Immature natural killer cell (primary cell): Measurements from ENCODE around the gene RPGRIP1. TPM values are rescaled to one million over a fixed set of nuclear protein-coding genes. Genes with fewer than 3 reads are reported as not detected.
"Not testable (repeated sequence)": the region's sequence is repeated elsewhere in the genome, so short reads cannot be mapped to it uniquely, and the experiment has no call there.

Experiments
- DNase-seq, 3 donors: peaks; one replicate each; pipeline ENCODE4 v3.0.0; 2022; ENCODE audit warnings: mixed read lengths in 1 of 3
- H3K27ac Mint-ChIP-seq, 6 donors: one replicate each; pipeline ENCODE4 v1.8.0; 2020; ENCODE audit warnings: mixed read lengths in 6 of 6, mild to moderate bottlenecking in 5 of 6, inconsistent platforms in 4 of 6, moderate library complexity in 3 of 6
- H3K27me3 Mint-ChIP-seq, 3 donors: one replicate each; pipeline ENCODE4 v1.8.0; 2020 to 2021; ENCODE audit warnings: low read depth in 3 of 3, mild to moderate bottlenecking in 3 of 3, mixed read lengths in 3 of 3, moderate library complexity in 3 of 3, inconsistent platforms in 1 of 3
- H3K36me3 Mint-ChIP-seq, 3 donors: one replicate each; pipeline ENCODE4 v1.8.0; 2020; ENCODE audit warnings: mixed read lengths in 3 of 3, inconsistent platforms in 2 of 3, mild to moderate bottlenecking in 2 of 3
- H3K4me1 Mint-ChIP-seq, 2 donors: one replicate each; pipeline ENCODE4 v1.8.0; 2020; ENCODE audit warnings: inconsistent platforms in 2 of 2, mild to moderate bottlenecking in 2 of 2, mixed read lengths in 2 of 2, moderate library complexity in 1 of 2
- H3K4me3 Mint-ChIP-seq, 5 donors: one replicate each; pipeline ENCODE4 v1.8.0; 2020; ENCODE audit warnings: mild to moderate bottlenecking in 5 of 5, mixed read lengths in 5 of 5, inconsistent platforms in 3 of 5, moderate library complexity in 3 of 5
- H3K9me3 Mint-ChIP-seq, 6 donors: one replicate each; pipeline ENCODE4 v1.8.0; 2020; ENCODE audit warnings: mild to moderate bottlenecking in 6 of 6, mixed read lengths in 6 of 6, inconsistent platforms in 4 of 6, moderate library complexity in 3 of 6
- polyA plus RNA-seq, 3 donors: library from polyadenylated mRNA; unstranded; fragments of 300-500 nt; fragmentation: Illumina TruSeq; gene quantifications; one replicate each; pipeline ENCODE4 v1.2.3, GENCODE V29; 2021

The RPGRIP1 gene
- polyA plus RNA-seq, 3 donors from 2014 or later = 0.15 to 1.9 TPM; not detected in 1

- H3K27ac Mint-ChIP-seq = peak overlapping the region in 5 of 6 donors; percentile 19 to 78 (median 51)
- peaks cover 6 to 36% (median 9%) of the 10 kb centered on the region in 3 donors for H3K36me3 Mint-ChIP-seq
- no peak overlapping the region for H3K4me3 Mint-ChIP-seq
- peaks cover 70 to 93% of the 10 kb centered on the region in 2 donors for H3K4me1 Mint-ChIP-seq
- peaks cover 0 to 7% (median 7%) of the 10 kb centered on the region in 3 donors for H3K27me3 Mint-ChIP-seq
- DNase-seq = no peak
- H3K9me3 Mint-ChIP-seq = no peaks in the 10 kb centered on the region
Observed at GRCh38 chr14:21251215-21251614, 28.7 kb upstream of the RPGRIP1 start.

- Mint-ChIP-seq H3K4me3 (peak overlapping the region in 2 of 5 donors; percentile 5 to 11), H3K36me3 (peaks cover 6 to 35% (median 12%) of the 10 kb centered on the region in 3 donors), H3K27ac (peak overlapping the region; percentile 5 to 78 (median 50)), H3K9me3 (no peaks in the 10 kb centered on the region), H3K27me3 (peaks cover 0 to 12% (median 11%) of the 10 kb centered on the region in 3 donors), H3K4me1 (peaks cover 71 to 93% of the 10 kb centered on the region in 2 donors)
- DNase-seq = no peak
Observed at GRCh38 chr14:21252149-21252548, 27.7 kb upstream of the RPGRIP1 start.

- Mint-ChIP-seq H3K4me3 (peak overlapping the region; percentile 8 to 82 (median 46)), H3K9me3 (no peaks in the 10 kb centered on the region), H3K36me3 (peaks cover 3 to 39% (median 15%) of the 10 kb centered on the region in 3 donors), H3K27me3 (peaks cover 4 to 24% (median 20%) of the 10 kb centered on the region in 3 donors), H3K27ac (peak overlapping the region; percentile 51 to 87 (median 71)), H3K4me1 (peaks cover 80 to 89% of the 10 kb centered on the region in 2 donors)
- DNase-seq = no peak
Observed at GRCh38 chr14:21255385-21256101, 24.3 kb upstream of the RPGRIP1 start.

- Mint-ChIP-seq H3K27me3 (peaks cover 4 to 26% (median 17%) of the 10 kb centered on the region in 3 donors), H3K4me1 (peaks cover 79 to 87% of the 10 kb centered on the region in 2 donors), H3K4me3 (peak overlapping the region; percentile 8 to 82 (median 66)), H3K36me3 (peaks cover 2 to 36% (median 13%) of the 10 kb centered on the region in 3 donors), H3K27ac (peak overlapping the region in 5 of 6 donors; percentile 52 to 88 (median 79))
- H3K9me3 Mint-ChIP-seq, DNase-seq: not testable (repeated sequence)
Observed at GRCh38 chr14:21256102-21256447, 23.8 kb upstream of the RPGRIP1 start.

- peaks cover 78 to 87% of the 10 kb centered on the region in 2 donors for H3K4me1 Mint-ChIP-seq
- H3K9me3 Mint-ChIP-seq = no peaks in the 10 kb centered on the region
- peak overlapping the region; percentile 43 to 82 (median 76) for H3K4me3 Mint-ChIP-seq
- H3K27ac Mint-ChIP-seq = peak overlapping the region; percentile 74 to 88 (median 84)
- peaks cover 5 to 32% (median 19%) of the 10 kb centered on the region in 3 donors for H3K36me3 Mint-ChIP-seq
- no peak for DNase-seq
- peaks cover 4 to 29% (median 17%) of the 10 kb centered on the region in 3 donors for H3K27me3 Mint-ChIP-seq
Observed at GRCh38 chr14:21256539-21257393, 23.1 kb upstream of the RPGRIP1 start.

GRCh38 chr14:21257394-21257909, 22.4 kb upstream of the RPGRIP1 start:
- Mint-ChIP-seq H3K4me1 (peaks cover 79 to 87% of the 10 kb centered on the region in 2 donors), H3K27me3 (peaks cover 4 to 29% (median 17%) of the 10 kb centered on the region in 3 donors), H3K9me3 (no peaks in the 10 kb centered on the region), H3K4me3 (peak overlapping the region; percentile 43 to 82 (median 76)), H3K27ac (peak overlapping the region; percentile 74 to 88 (median 84)), H3K36me3 (peaks cover 5 to 31% (median 22%) of the 10 kb centered on the region in 3 donors)
- DNase-seq = no peak

- Mint-ChIP-seq H3K27ac (peak overlapping the region; percentile 74 to 88 (median 84)), H3K4me1 (peaks cover 83 to 90% of the 10 kb centered on the region in 2 donors), H3K9me3 (no peaks in the 10 kb centered on the region)
Observed at GRCh38 chr14:21258005-21258888, 21.6 kb upstream of the RPGRIP1 start.

GRCh38 chr14:21258889-21259787, 20.7 kb upstream of the RPGRIP1 start:
- Mint-ChIP-seq H3K27me3 (peaks cover 4 to 31% (median 20%) of the 10 kb centered on the region in 3 donors), H3K9me3 (no peaks in the 10 kb centered on the region), H3K4me1 (peaks cover 87 to 90% of the 10 kb centered on the region in 2 donors), H3K4me3 (peak overlapping the region in 4 of 5 donors; percentile 12 to 44 (median 36)), H3K27ac (peak overlapping the region; percentile 14 to 85 (median 76)), H3K36me3 (peaks cover 5 to 40% (median 32%) of the 10 kb centered on the region in 3 donors)
- no peak for DNase-seq

More at GRCh38 chr14:21258005-21258888, 21.6 kb upstream of the RPGRIP1 start:
- Mint-ChIP-seq H3K27me3 (peaks cover 4 to 29% (median 18%) of the 10 kb centered on the region in 3 donors), H3K4me3 (peak overlapping the region in 4 of 5 donors; percentile 31 to 82 (median 60)), H3K36me3 (peaks cover 5 to 31% (median 29%) of the 10 kb centered on the region in 3 donors)
- DNase-seq = no peak

GRCh38 chr14:21261824-21262223, 18.1 kb upstream of the RPGRIP1 start:
- Mint-ChIP-seq H3K36me3 (peaks cover 5 to 40% (median 39%) of the 10 kb centered on the region in 3 donors), H3K9me3 (no peaks in the 10 kb centered on the region), H3K27ac (peak overlapping the region in 5 of 6 donors; percentile 29 to 99 (median 84)), H3K4me3 (peak overlapping the region in 1 of 5 donors; percentile 93), H3K4me1 (peaks cover 88 to 90% of the 10 kb centered on the region in 2 donors), H3K27me3 (peaks cover 4 to 27% (median 18%) of the 10 kb centered on the region in 3 donors)
- DNase-seq = no peak

- Mint-ChIP-seq H3K4me3 (peak overlapping the region; percentile 28 to 93 (median 60)), H3K4me1 (peaks cover 85 to 90% of the 10 kb centered on the region in 2 donors), H3K9me3 (no peaks in the 10 kb centered on the region), H3K36me3 (peaks cover 5 to 39% (median 35%) of the 10 kb centered on the region in 3 donors), H3K27me3 (peaks cover 6 to 21% (median 14%) of the 10 kb centered on the region in 3 donors), H3K27ac (peak overlapping the region; percentile 53 to 99 (median 84))
- no peak for DNase-seq
Observed at GRCh38 chr14:21262410-21262809, 17.5 kb upstream of the RPGRIP1 start.

- no peaks in the 10 kb centered on the region for H3K9me3 Mint-ChIP-seq
- H3K4me3 Mint-ChIP-seq = peak overlapping the region; percentile 9 to 93 (median 57)
- peak overlapping the region; percentile 53 to 99 (median 84) for H3K27ac Mint-ChIP-seq
- peaks cover 87 to 90% of the 10 kb centered on the region in 2 donors for H3K4me1 Mint-ChIP-seq
- H3K27me3 Mint-ChIP-seq = peaks cover 9 to 20% (median 20%) of the 10 kb centered on the region in 3 donors
- peaks cover 5 to 43% (median 39%) of the 10 kb centered on the region in 3 donors for H3K36me3 Mint-ChIP-seq
- DNase-seq = no peak
Observed at GRCh38 chr14:21263284-21264024, 16.4 kb upstream of the RPGRIP1 start.
